ENCODE data around the gene SEPTIN1. TPM values are rescaled to one million over a fixed set of nuclear protein-coding genes. Genes with fewer than 3 reads are reported as not detected.

The SEPTIN1 gene
- total and polyA plus RNA-seq, 2 of the 13 experiments (the other 11 are each of a cell fraction or from before 2014, with no cell fraction given): 0.18 to 0.67 TPM

DNA sequence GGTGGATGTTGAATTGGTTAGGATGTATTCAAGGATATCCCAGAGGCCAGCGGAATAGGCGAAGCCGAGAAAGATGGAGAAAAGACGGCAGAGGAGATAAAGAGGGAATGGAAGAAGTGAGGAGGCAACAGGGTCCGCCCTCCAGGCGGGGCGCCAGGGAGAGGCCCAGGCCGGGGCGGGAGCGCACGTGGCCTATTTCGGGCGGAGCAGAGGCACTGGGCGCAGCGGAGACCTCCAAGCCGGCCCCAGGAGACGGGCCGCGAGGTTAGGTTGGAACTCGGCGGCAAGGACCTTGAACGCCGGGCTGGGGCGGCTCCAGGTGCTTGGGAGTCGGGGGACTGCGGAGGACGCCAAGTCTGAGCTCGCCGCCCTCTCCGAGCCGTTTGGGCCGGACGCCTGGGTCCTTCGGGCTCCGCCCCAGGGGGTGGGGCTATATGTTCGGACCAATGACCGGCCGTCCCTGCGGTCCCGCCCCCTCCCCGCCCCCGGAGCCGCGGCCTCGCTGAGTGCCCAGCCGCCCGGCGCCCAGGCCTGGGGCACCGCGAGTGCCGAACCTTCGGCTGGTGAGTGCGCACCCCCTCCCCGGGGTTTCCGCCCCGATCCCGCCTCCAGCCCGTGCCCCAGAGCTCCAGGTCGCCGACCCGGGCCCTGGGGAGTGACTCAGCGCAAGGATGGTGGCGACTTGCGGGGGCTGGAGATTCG lies 24.9 kb upstream of the SEPTIN1 start, which contains the start of gene ZNF771 (continued):
- no peak for TF ChIP-seq ZNF646 (CRISPR knock-in tag; IDR thresholded peaks at IDR 0.05)
- TF ChIP-seq ZNF781 (CRISPR knock-in tag; IDR thresholded peaks at IDR 0.05; ENCODE audit: borderline replicate concordance, not compliant biosample characterization): peak; percentile 94
- no peak for TF ChIP-seq SIX1 (CRISPR knock-in tag; IDR thresholded peaks at IDR 0.05; ENCODE audit: borderline replicate concordance)
- TF ChIP-seq ZNF577 (CRISPR knock-in tag; IDR thresholded peaks at IDR 0.05; ENCODE audit: borderline replicate concordance, low read depth): no peak
- TF ChIP-seq TGIF2 (CRISPR knock-in tag; IDR thresholded peaks at IDR 0.05): peak; percentile 17; the same call in 1 of the 2 replicates
- TF ChIP-seq FIP1L1 (IDR thresholded peaks at IDR 0.05; ENCODE audit: borderline replicate concordance, insufficient read depth, low read depth, low read length): 0 out of 2 replicates have a peak, but pooled peaks have one; percentile 62
- peak; percentile 95 for TF ChIP-seq ZNF543 (CRISPR knock-in tag; IDR thresholded peaks at IDR 0.05)
- TF ChIP-seq ZNF335 (CRISPR knock-in tag; IDR thresholded peaks at IDR 0.05): peak; percentile 75; the same call in 1 of the 2 replicates
- TF ChIP-seq, protein P1, sequence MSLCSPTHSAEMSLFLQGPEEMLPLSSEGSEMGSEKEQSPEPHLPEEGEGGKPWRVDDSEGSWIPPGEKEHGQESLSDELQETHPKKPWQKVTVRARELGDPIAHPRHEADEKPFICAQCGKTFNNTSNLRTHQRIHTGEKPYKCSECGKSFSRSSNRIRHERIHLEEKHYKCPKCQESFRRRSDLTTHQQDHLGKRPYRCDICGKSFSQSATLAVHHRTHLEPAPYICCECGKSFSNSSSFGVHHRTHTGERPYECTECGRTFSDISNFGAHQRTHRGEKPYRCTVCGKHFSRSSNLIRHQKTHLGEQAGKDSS (CRISPR knock-in tag; IDR thresholded peaks at IDR 0.05; ENCODE audit: borderline replicate concordance, low read depth): peak; percentile 87; the same call in 1 of the 2 replicates
- TF ChIP-seq, protein P2, sequence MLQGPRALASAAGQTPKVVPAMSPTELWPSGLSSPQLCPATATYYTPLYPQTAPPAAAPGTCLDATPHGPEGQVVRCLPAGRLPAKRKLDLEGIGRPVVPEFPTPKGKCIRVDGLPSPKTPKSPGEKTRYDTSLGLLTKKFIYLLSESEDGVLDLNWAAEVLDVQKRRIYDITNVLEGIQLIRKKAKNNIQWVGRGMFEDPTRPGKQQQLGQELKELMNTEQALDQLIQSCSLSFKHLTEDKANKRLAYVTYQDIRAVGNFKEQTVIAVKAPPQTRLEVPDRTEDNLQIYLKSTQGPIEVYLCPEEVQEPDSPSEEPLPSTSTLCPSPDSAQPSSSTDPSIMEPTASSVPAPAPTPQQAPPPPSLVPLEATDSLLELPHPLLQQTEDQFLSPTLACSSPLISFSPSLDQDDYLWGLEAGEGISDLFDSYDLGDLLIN (CRISPR knock-in tag; IDR thresholded peaks at IDR 0.05; ENCODE audit: borderline replicate concordance): no peak; the same call in 1 of the 2 replicates
- TF ChIP-seq AHR (CRISPR knock-in tag; IDR thresholded peaks at IDR 0.05): peak; percentile 79; the same call in 1 of the 2 replicates
- peak; percentile 82; the same call in 1 of the 2 replicates for TF ChIP-seq PRMT3 (CRISPR knock-in tag; IDR thresholded peaks at IDR 0.05; ENCODE audit: borderline replicate concordance, low read depth)
- no peak for TF ChIP-seq MTA3 (CRISPR knock-in tag; IDR thresholded peaks at IDR 0.05)
- TF ChIP-seq MLXIP (CRISPR knock-in tag; IDR thresholded peaks at IDR 0.05; ENCODE audit: borderline replicate concordance): no peak
